Duodenal mucosa (tissue), 2 donors: ENCODE results near the gene NRP1.

Experiments used
- H3K27ac ChIP-seq: one replicate; pipeline ENCODE4 v1.7.0; 2013; ENCODE audit warnings: low read depth, low read length
- H3K27me3 ChIP-seq, 2 donors: one replicate each; pipeline ENCODE4 v1.7.0; 2013; ENCODE audit warnings: low read length in 2 of 2, control low read depth in 1 of 2; ENCODE audit not compliant: insufficient read depth in 2 of 2, control insufficient read depth in 1 of 2
- H3K36me3 ChIP-seq, 2 donors: one replicate each; pipeline ENCODE4 v1.7.0; 2013; ENCODE audit warnings: low read length in 2 of 2, control low read depth in 1 of 2; ENCODE audit not compliant: insufficient read depth in 2 of 2, control insufficient read depth in 1 of 2
- H3K4me1 ChIP-seq, 2 donors: one replicate each; pipeline ENCODE4 v1.7.0; 2013; ENCODE audit warnings: low read length in 2 of 2, control low read depth in 1 of 2; ENCODE audit not compliant: insufficient read depth in 2 of 2, control insufficient read depth in 1 of 2
- H3K4me3 ChIP-seq, 2 donors: one replicate each; pipeline ENCODE4 v1.7.0; 2013; ENCODE audit warnings: low read length in 2 of 2, low read depth in 1 of 2
- H3K9ac ChIP-seq, 2 donors: one replicate each; pipeline ENCODE4 v1.7.0; 2013; ENCODE audit warnings: low read length in 2 of 2, low read depth in 1 of 2
- H3K9me3 ChIP-seq, 2 donors: one replicate each; pipeline ENCODE4 v1.7.0; 2013; ENCODE audit warnings: low read length in 2 of 2, control low read depth in 1 of 2; ENCODE audit not compliant: control insufficient read depth in 1 of 2

Gene NRP1

GRCh38 chr10:33235251-33235884 is 99.1 kb downstream of the NRP1 start:
- no peaks in the 10 kb centered on the region for H3K4me1 ChIP-seq
- H3K9ac ChIP-seq: no peak overlapping the region
- no peak overlapping the region for H3K27ac ChIP-seq
- no peaks in the 10 kb centered on the region for H3K27me3 ChIP-seq
- no peaks in the 10 kb centered on the region for H3K36me3 ChIP-seq
- H3K4me3 ChIP-seq: no peak overlapping the region
- no peaks in the 10 kb centered on the region for H3K9me3 ChIP-seq

- no peaks in the 10 kb centered on the region for H3K4me1 ChIP-seq
- no peak overlapping the region for H3K9ac ChIP-seq
- no peak overlapping the region for H3K27ac ChIP-seq
Measured at GRCh38 chr10:33234831-33235237, 99.6 kb downstream of the NRP1 start.

GRCh38 chr10:33233635-33234034 is 100.8 kb downstream of the NRP1 start:
- H3K4me1 ChIP-seq: no peaks in the 10 kb centered on the region

More at GRCh38 chr10:33234831-33235237, 99.6 kb downstream of the NRP1 start:
- no peaks in the 10 kb centered on the region for H3K36me3 ChIP-seq
- no peaks in the 10 kb centered on the region for H3K27me3 ChIP-seq
- no peaks in the 10 kb centered on the region for H3K9me3 ChIP-seq
- no peak overlapping the region for H3K4me3 ChIP-seq

GRCh38 chr10:33233221-33233620 is 101.2 kb downstream of the NRP1 start:
- no peaks in the 10 kb centered on the region for H3K27me3 ChIP-seq
- H3K4me3 ChIP-seq: no peak overlapping the region
- H3K36me3 ChIP-seq: no peaks in the 10 kb centered on the region
- no peaks in the 10 kb centered on the region for H3K4me1 ChIP-seq
- H3K9ac ChIP-seq: no peak overlapping the region
- H3K27ac ChIP-seq: no peak overlapping the region
- no peaks in the 10 kb centered on the region for H3K9me3 ChIP-seq

More at GRCh38 chr10:33233635-33234034, 100.8 kb downstream of the NRP1 start:
- H3K4me3 ChIP-seq: no peak overlapping the region
- no peak overlapping the region for H3K9ac ChIP-seq
- H3K9me3 ChIP-seq: no peaks in the 10 kb centered on the region
- no peaks in the 10 kb centered on the region for H3K27me3 ChIP-seq
- no peaks in the 10 kb centered on the region for H3K36me3 ChIP-seq
- H3K27ac ChIP-seq: no peak overlapping the region

- no peaks in the 10 kb centered on the region for H3K4me1 ChIP-seq
- no peak overlapping the region for H3K9ac ChIP-seq
- H3K27me3 ChIP-seq: no peaks in the 10 kb centered on the region
- H3K4me3 ChIP-seq: no peak overlapping the region
- no peak overlapping the region for H3K27ac ChIP-seq
- no peaks in the 10 kb centered on the region for H3K36me3 ChIP-seq
- H3K9me3 ChIP-seq: no peaks in the 10 kb centered on the region
Measured at GRCh38 chr10:33231621-33232350, 102.7 kb downstream of the NRP1 start.

GRCh38 chr10:33229949-33230267 is 104.6 kb downstream of the NRP1 start:
- H3K4me1 ChIP-seq: no peaks in the 10 kb centered on the region

GRCh38 chr10:33229252-33229948 is 105.1 kb downstream of the NRP1 start:
- H3K9ac ChIP-seq: no peak overlapping the region
- H3K36me3 ChIP-seq: peaks cover 0 to 6% of the 10 kb centered on the region in 2 donors
- no peak overlapping the region for H3K4me3 ChIP-seq
- H3K27ac ChIP-seq: no peak overlapping the region
- no peaks in the 10 kb centered on the region for H3K4me1 ChIP-seq
- no peaks in the 10 kb centered on the region for H3K27me3 ChIP-seq
- H3K9me3 ChIP-seq: no peaks in the 10 kb centered on the region

More at GRCh38 chr10:33229949-33230267, 104.6 kb downstream of the NRP1 start:
- Histone ChIP-seq H3K36me3 (peaks cover 0 to 5% of the 10 kb centered on the region in 2 donors), H3K27me3 (no peaks in the 10 kb centered on the region), H3K9ac (no peak overlapping the region), H3K4me3 (no peak overlapping the region), H3K9me3 (no peaks in the 10 kb centered on the region), H3K27ac (no peak overlapping the region)

- H3K9me3 ChIP-seq: no peaks in the 10 kb centered on the region
- no peaks in the 10 kb centered on the region for H3K4me1 ChIP-seq
- no peak overlapping the region for H3K4me3 ChIP-seq
- H3K27ac ChIP-seq: no peak overlapping the region
- no peaks in the 10 kb centered on the region for H3K27me3 ChIP-seq
- H3K36me3 ChIP-seq: peaks cover 4 to 6% of the 10 kb centered on the region in 2 donors
- no peak overlapping the region for H3K9ac ChIP-seq
Measured at GRCh38 chr10:33228426-33228825, 106.0 kb downstream of the NRP1 start.

- Histone ChIP-seq H3K4me3 (no peak overlapping the region), H3K9ac (no peak overlapping the region), H3K27ac (no peak overlapping the region), H3K9me3 (no peaks in the 10 kb centered on the region), H3K36me3 (peaks cover 4 to 6% of the 10 kb centered on the region in 2 donors), H3K4me1 (no peaks in the 10 kb centered on the region), H3K27me3 (no peaks in the 10 kb centered on the region)
Measured at GRCh38 chr10:33227489-33227888, 107.0 kb downstream of the NRP1 start.

GRCh38 chr10:33224251-33224965 is 110.1 kb downstream of the NRP1 start:
- H3K27me3 ChIP-seq: no peaks in the 10 kb centered on the region
- no peaks in the 10 kb centered on the region for H3K9me3 ChIP-seq
- no peak overlapping the region for H3K4me3 ChIP-seq
- H3K4me1 ChIP-seq: no peaks in the 10 kb centered on the region
- H3K9ac ChIP-seq: no peak overlapping the region
- peaks cover 6 to 7% of the 10 kb centered on the region in 2 donors for H3K36me3 ChIP-seq
- H3K27ac ChIP-seq: no peak overlapping the region
